ENCODE measurements around the gene PDE4D.
"Not testable (repeated sequence)": the region's sequence is repeated elsewhere in the genome, so short reads cannot be mapped to it uniquely, and the experiment has no call there.

PDE4D gene

GRCh38 chr5:58967597-58968281 lies 925.8 kb downstream of the PDE4D start:
- no peak for DNase-seq (ENCODE audit: low read depth)

- DNase-seq (ENCODE audit: low read depth), result no peak
These were observed 927.7 kb downstream of the PDE4D start for GRCh38 chr5:58965677-58966414.

- no peak for DNase-seq (ENCODE audit: low read depth)
These were observed 929.7 kb downstream of the PDE4D start for GRCh38 chr5:58963821-58964220.

- no peak for DNase-seq (ENCODE audit: low read depth)
These were observed 930.2 kb downstream of the PDE4D start for GRCh38 chr5:58963361-58963760.

GRCh38 chr5:58961631-58962280 lies 931.8 kb downstream of the PDE4D start:
- no peak for DNase-seq (ENCODE audit: low read depth)

GRCh38 chr5:58958701-58959100 lies 934.8 kb downstream of the PDE4D start:
- DNase-seq (ENCODE audit: low read depth), result no peak

GRCh38 chr5:58953218-58953617 lies 940.3 kb downstream of the PDE4D start:
- not testable (repeated sequence) for DNase-seq (ENCODE audit: low read depth)

- DNase-seq (ENCODE audit: low read depth), result no peak
These were observed 943.3 kb downstream of the PDE4D start for GRCh38 chr5:58950224-58950623.

GRCh38 chr5:58946230-58946629 lies 947.3 kb downstream of the PDE4D start:
- no peak for DNase-seq (ENCODE audit: low read depth)

GRCh38 chr5:58944221-58944620 lies 949.3 kb downstream of the PDE4D start:
- no peak for DNase-seq (ENCODE audit: low read depth)

GRCh38 chr5:58940446-58940845 lies 953.1 kb downstream of the PDE4D start:
- no peak for DNase-seq (ENCODE audit: low read depth)

GRCh38 chr5:58939664-58940063 lies 953.9 kb downstream of the PDE4D start:
- no peak for DNase-seq (ENCODE audit: low read depth)

- no peak for DNase-seq (ENCODE audit: low read depth)
These were observed 954.7 kb downstream of the PDE4D start for GRCh38 chr5:58938563-58939424.

GRCh38 chr5:58937031-58937681 lies 956.4 kb downstream of the PDE4D start:
- no peak for DNase-seq (ENCODE audit: low read depth)

GRCh38 chr5:58934629-58935097 lies 958.9 kb downstream of the PDE4D start:
- no peak for DNase-seq (ENCODE audit: low read depth)

GRCh38 chr5:58933891-58934628 lies 959.5 kb downstream of the PDE4D start:
- DNase-seq (ENCODE audit: low read depth), result no peak

- no peak for DNase-seq (ENCODE audit: low read depth)
These were observed 961.4 kb downstream of the PDE4D start for GRCh38 chr5:58932057-58932612.

- DNase-seq (ENCODE audit: low read depth), result no peak
These were observed 963.0 kb downstream of the PDE4D start for GRCh38 chr5:58930520-58930919.

- no peak for DNase-seq (ENCODE audit: low read depth)
These were observed 963.8 kb downstream of the PDE4D start for GRCh38 chr5:58929726-58930125.

GRCh38 chr5:58927938-58928337 lies 965.6 kb downstream of the PDE4D start:
- no peak for DNase-seq (ENCODE audit: low read depth)

Measured in T follicular helper cell (primary cell).